ENCODE results near the gene STEAP4. TPM values are rescaled to one million over a fixed set of nuclear protein-coding genes. Genes with fewer than 3 reads are reported as not detected.

The STEAP4 gene
- total RNA-seq, 3 donors from 2014 or later = 2.1 to 42.2 (median 9.1) TPM

- intact Hi-C loops (cut with DNase I, micrococcal nuclease) = no loop called here
- ATAC-seq (no peak), DNase-seq (no peak)
- TF ChIP-seq CTCF (IDR thresholded peaks at IDR 0.05) = no peak
- Histone ChIP-seq H3K36me3 (ENCODE audit: low read depth) (no peaks in the 10 kb centered on the region), H3K4me1 (ENCODE audit: low read depth) (peaks cover 9% of the 10 kb centered on the region), H3K9me3 (no peaks in the 10 kb centered on the region), H3K4me3 (no peak overlapping the region)
Observed at GRCh38 chr7:88307823-88308222, 1.1 kb upstream of the STEAP4 start.

GRCh38 chr7:88307412-88307811, 718 bp upstream of the STEAP4 start:
- ATAC-seq = no peak
- Histone ChIP-seq H3K4me3 (no peak overlapping the region), H3K36me3 (ENCODE audit: low read depth) (no peaks in the 10 kb centered on the region), H3K4me1 (ENCODE audit: low read depth) (peaks cover 9% of the 10 kb centered on the region), H3K9me3 (no peaks in the 10 kb centered on the region)
- no peak for DNase-seq
- no peak for TF ChIP-seq CTCF (IDR thresholded peaks at IDR 0.05)
- intact Hi-C loops (cut with DNase I, micrococcal nuclease) = no loop called here

- intact Hi-C loops (cut with DNase I, micrococcal nuclease) = no loop called here
- TF ChIP-seq CTCF (IDR thresholded peaks at IDR 0.05) = no peak
- ATAC-seq = no peak
Observed at GRCh38 chr7:88305044-88305443, 1.6 kb downstream of the STEAP4 start.

GRCh38 chr7:88302486-88302885, 4.2 kb downstream of the STEAP4 start:
- Histone ChIP-seq H3K4me1 (ENCODE audit: low read depth) (peaks cover 9% of the 10 kb centered on the region), H3K36me3 (ENCODE audit: low read depth) (no peaks in the 10 kb centered on the region), H3K9me3 (no peaks in the 10 kb centered on the region), H3K4me3 (no peak overlapping the region)
- intact Hi-C loops (cut with DNase I, micrococcal nuclease) = no loop called here
- no peak for TF ChIP-seq CTCF (IDR thresholded peaks at IDR 0.05)
- ATAC-seq = no peak
- no peak for DNase-seq

More at GRCh38 chr7:88305044-88305443, 1.6 kb downstream of the STEAP4 start:
- peaks cover 9% of the 10 kb centered on the region for H3K4me1 ChIP-seq (ENCODE audit: low read depth)
- DNase-seq = no peak
- H3K36me3 ChIP-seq (ENCODE audit: low read depth) = no peaks in the 10 kb centered on the region
- H3K4me3 ChIP-seq = no peak overlapping the region
- H3K9me3 ChIP-seq = no peaks in the 10 kb centered on the region

- Histone ChIP-seq H3K4me3 (no peak overlapping the region), H3K36me3 (ENCODE audit: low read depth) (no peaks in the 10 kb centered on the region), H3K4me1 (ENCODE audit: low read depth) (peaks cover 7% of the 10 kb centered on the region), H3K9me3 (no peaks in the 10 kb centered on the region)
- DNase-seq (no peak), ATAC-seq (no peak)
- TF ChIP-seq CTCF (IDR thresholded peaks at IDR 0.05) = no peak
- intact Hi-C loops (cut with DNase I, micrococcal nuclease) = no loop called here
Observed at GRCh38 chr7:88301924-88302323, 4.8 kb downstream of the STEAP4 start.

GRCh38 chr7:88300401-88300945, 6.2 kb downstream of the STEAP4 start:
- no peaks in the 10 kb centered on the region for H3K4me1 ChIP-seq (ENCODE audit: low read depth)
- DNase-seq = no peak
- no peak for ATAC-seq

More at GRCh38 chr7:88300401-88300945, 6.2 kb downstream of the STEAP4 start:
- Histone ChIP-seq H3K36me3 (ENCODE audit: low read depth) (no peaks in the 10 kb centered on the region), H3K4me3 (no peak overlapping the region), H3K9me3 (no peaks in the 10 kb centered on the region)
- intact Hi-C loops (cut with DNase I, micrococcal nuclease) = no loop called here
- no peak for TF ChIP-seq CTCF (IDR thresholded peaks at IDR 0.05)
